ENCODE measurements around the gene CYP11A1.

The CYP11A1 gene

GRCh38 chr15:74370471-74370870 lies 3.0 kb upstream of the CYP11A1 start:
- TF ChIP-seq POLR2AphosphoS5 (IDR thresholded peaks at IDR 0.05; ENCODE audit: low read depth) (no peak), SPI1 (IDR thresholded peaks at IDR 0.05; ENCODE audit: borderline replicate concordance, low read depth) (no peak), GABPA (IDR thresholded peaks at IDR 0.05; ENCODE audit: low read depth) (no peak), REST (IDR thresholded peaks at IDR 0.05; ENCODE audit: insufficient replicate concordance, low read depth) (no peak), CTCF (IDR thresholded peaks at IDR 0.05; ENCODE audit: insufficient read depth, low read length) (no peak)
- peaks cover 54% of the 10 kb centered on the region for H3K27me3 ChIP-seq (ENCODE audit: insufficient read depth, poor library complexity, severe bottlenecking)
- no peak overlapping the region for H3K4me3 ChIP-seq (replicated peaks; ENCODE audit: insufficient read depth, low read length)
- no peak overlapping the region for H3K27ac ChIP-seq (replicated peaks)
- DNase-seq (ENCODE audit: low read depth in 1 of 2, low spot score in 1 of 2): no peak

- no peak overlapping the region for H3K4me3 ChIP-seq (replicated peaks; ENCODE audit: insufficient read depth, low read length)
- H3K27ac ChIP-seq (replicated peaks): no peak overlapping the region
- no peak for TF ChIP-seq POLR2AphosphoS5 (IDR thresholded peaks at IDR 0.05; ENCODE audit: low read depth)
- no peak for TF ChIP-seq GABPA (IDR thresholded peaks at IDR 0.05; ENCODE audit: low read depth)
- TF ChIP-seq SPI1 (IDR thresholded peaks at IDR 0.05; ENCODE audit: borderline replicate concordance, low read depth): no peak
- TF ChIP-seq CTCF (IDR thresholded peaks at IDR 0.05; ENCODE audit: insufficient read depth, low read length): no peak
- no peak for TF ChIP-seq REST (IDR thresholded peaks at IDR 0.05; ENCODE audit: insufficient replicate concordance, low read depth)
- peaks cover 58% of the 10 kb centered on the region for H3K27me3 ChIP-seq (ENCODE audit: insufficient read depth, poor library complexity, severe bottlenecking)
- DNase-seq (ENCODE audit: low read depth in 1 of 2, low spot score in 1 of 2): no peak
Measured at GRCh38 chr15:74369756-74370155, 2.3 kb upstream of the CYP11A1 start.

GRCh38 chr15:74369084-74369745 lies 1.8 kb upstream of the CYP11A1 start:
- no peak for DNase-seq (ENCODE audit: low read depth in 1 of 2, low spot score in 1 of 2)
- Histone ChIP-seq H3K27me3 (ENCODE audit: insufficient read depth, poor library complexity, severe bottlenecking) (peaks cover 64% of the 10 kb centered on the region), H3K4me3 (replicated peaks; ENCODE audit: insufficient read depth, low read length) (no peak overlapping the region), H3K27ac (replicated peaks) (no peak overlapping the region)
- TF ChIP-seq GABPA (IDR thresholded peaks at IDR 0.05; ENCODE audit: low read depth): no peak
- no peak for TF ChIP-seq POLR2AphosphoS5 (IDR thresholded peaks at IDR 0.05; ENCODE audit: low read depth)
- TF ChIP-seq CTCF (IDR thresholded peaks at IDR 0.05; ENCODE audit: insufficient read depth, low read length): no peak
- TF ChIP-seq SPI1 (IDR thresholded peaks at IDR 0.05; ENCODE audit: borderline replicate concordance, low read depth): no peak
- TF ChIP-seq REST (IDR thresholded peaks at IDR 0.05; ENCODE audit: insufficient replicate concordance, low read depth): no peak

All from HL-60 (cell line).